Esophagus (tissue), 2 donors: ENCODE results near the gene CBLN4. TPM values are rescaled to one million over a fixed set of nuclear protein-coding genes. Genes with fewer than 3 reads are reported as not detected.

Source experiments
- H3K27ac ChIP-seq, 2 donors: one replicate each; pipeline ENCODE4 v1.5.1; 2013; ENCODE audit warnings: low read depth in 2 of 2, mild to moderate bottlenecking in 2 of 2, inconsistent platforms in 1 of 2, low read length in 1 of 2, moderate library complexity in 1 of 2
- H3K27me3 ChIP-seq, 2 donors: one replicate each; pipeline ENCODE4 v1.6.1; 2013; ENCODE audit warnings: low read length in 2 of 2, control low read depth in 1 of 2, mild to moderate bottlenecking in 1 of 2; ENCODE audit not compliant: insufficient read depth in 2 of 2, control insufficient read depth in 1 of 2
- H3K36me3 ChIP-seq, 2 donors: one replicate each; pipeline ENCODE4 v1.6.1; 2013; ENCODE audit warnings: low read length in 1 of 2; ENCODE audit not compliant: control insufficient read depth in 2 of 2, insufficient read depth in 2 of 2
- H3K4me1 ChIP-seq, 2 donors: one replicate each; pipeline ENCODE4 v1.6.1; 2013; ENCODE audit warnings: low read length in 1 of 2; ENCODE audit not compliant: control insufficient read depth in 2 of 2, insufficient read depth in 2 of 2
- H3K4me3 ChIP-seq, 2 donors: one replicate each; pipeline ENCODE4 v1.5.1; 2013; ENCODE audit warnings: low read length in 2 of 2, mild to moderate bottlenecking in 2 of 2, low read depth in 1 of 2, moderate library complexity in 1 of 2
- H3K9me3 ChIP-seq, 2 donors: one replicate each; pipeline ENCODE4 v1.6.1; 2013; ENCODE audit warnings: mild to moderate bottlenecking in 2 of 2, low read depth in 1 of 2, low read length in 1 of 2, moderate library complexity in 1 of 2; ENCODE audit not compliant: control insufficient read depth in 2 of 2, insufficient read depth in 1 of 2
- WGBS, 2 donors: extraction: QIAGEN DNeasy Blood & Tissue Kit; methylation state at CpG; one replicate each; pipeline ENCODE4 v1.1.7; 2013; 5-methylcytosine and 5-hydroxymethylcytosine counted together
- polyA plus RNA-seq, 2 donors: library from polyadenylated mRNA; stranded (reverse); fragments of 200-250 nt; gene quantifications; one replicate each; pipeline ENCODE4 v1.2.3, GENCODE V29; 2013
- donor health status: healthy with polysubstance abuse.
- donor health status: Bipolar disorder and iron deficiency.

Gene CBLN4
- polyA plus RNA-seq, 2 donors: 0.01 TPM; not detected in 1

DNA sequence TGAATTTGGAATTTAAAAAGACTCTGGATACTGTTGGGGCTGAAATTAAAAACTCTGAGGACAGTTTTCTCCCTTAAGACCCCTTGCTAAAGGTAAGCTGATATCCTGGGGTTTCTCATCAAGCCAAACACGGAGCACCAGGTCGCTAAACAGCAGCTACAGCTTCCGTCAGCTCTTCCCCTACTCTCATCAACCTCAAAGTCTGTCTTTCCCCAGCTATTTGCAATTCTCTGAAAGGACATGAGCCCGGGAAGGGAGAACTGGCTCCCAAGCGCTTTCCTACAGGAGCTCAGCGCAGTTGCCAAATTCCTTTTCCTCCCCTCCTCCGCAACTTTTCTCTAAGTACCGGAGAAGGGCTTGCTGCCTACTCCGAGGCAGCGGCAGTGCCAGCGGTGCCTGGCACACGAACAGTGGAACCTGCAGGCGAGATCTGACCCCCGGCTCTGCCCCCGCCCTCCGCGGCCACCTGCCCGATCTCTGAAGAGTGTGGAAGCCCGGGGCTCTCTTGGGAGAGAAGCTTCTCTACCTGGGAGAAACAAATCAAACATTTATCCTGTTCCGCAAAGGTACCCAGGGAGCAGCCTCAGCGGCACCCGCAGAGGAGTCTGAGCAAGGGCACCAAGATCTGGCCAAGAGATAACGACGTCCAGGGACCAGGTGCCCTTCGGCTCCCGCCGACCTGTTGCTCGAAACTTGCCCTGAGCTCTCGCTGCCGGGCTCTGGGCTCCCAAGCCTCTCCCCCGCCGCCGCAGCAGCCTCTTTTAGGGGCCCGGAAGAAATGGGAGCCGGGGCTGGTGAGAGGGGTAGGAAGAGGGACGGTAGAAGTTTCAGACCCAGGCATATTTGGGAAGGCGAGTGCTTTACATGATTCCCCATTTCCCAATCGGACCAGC, 2.2 kb downstream of the CBLN4 start:
- 5 to 7% methylated on average over 38 of the region's 38 CpGs for WGBS, 2 donors
- peaks cover 0 to 5% of the 10 kb centered on the region in 2 donors for H3K9me3 ChIP-seq
- peaks cover 9 to 20% of the 10 kb centered on the region in 2 donors for H3K27me3 ChIP-seq
- no peak overlapping the region for H3K27ac ChIP-seq
- H3K4me3 ChIP-seq: no peak overlapping the region
- peaks cover 2 to 5% of the 10 kb centered on the region in 2 donors for H3K4me1 ChIP-seq
- no peaks in the 10 kb centered on the region for H3K36me3 ChIP-seq

DNA sequence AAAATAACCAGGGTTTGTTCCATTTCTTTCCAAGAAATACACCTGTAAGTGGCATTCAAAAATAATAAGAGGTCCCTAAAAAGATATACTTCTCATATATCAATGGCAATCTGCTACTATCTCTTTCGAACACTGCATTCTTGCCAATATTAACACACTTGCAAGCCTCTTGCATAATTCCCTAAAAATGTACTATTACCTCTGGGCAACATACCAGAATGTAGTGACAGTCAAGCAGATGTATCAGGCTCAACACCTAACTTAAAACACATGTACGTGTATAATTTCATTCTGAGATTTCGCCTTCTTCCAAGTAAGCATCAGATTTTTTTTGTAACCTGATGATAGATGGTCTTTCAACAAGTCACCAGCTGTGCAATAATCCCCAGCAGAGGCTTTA, 3.4 kb downstream of the CBLN4 start:
- Histone ChIP-seq H3K4me1 (peaks cover 2 to 5% of the 10 kb centered on the region in 2 donors), H3K27ac (no peak overlapping the region), H3K9me3 (peaks cover 0 to 5% of the 10 kb centered on the region in 2 donors), H3K27me3 (peaks cover 9 to 20% of the 10 kb centered on the region in 2 donors), H3K36me3 (no peaks in the 10 kb centered on the region), H3K4me3 (no peak overlapping the region)
- WGBS, 2 donors: 45 to 59% methylated on average over 3 of the region's 3 CpGs

DNA sequence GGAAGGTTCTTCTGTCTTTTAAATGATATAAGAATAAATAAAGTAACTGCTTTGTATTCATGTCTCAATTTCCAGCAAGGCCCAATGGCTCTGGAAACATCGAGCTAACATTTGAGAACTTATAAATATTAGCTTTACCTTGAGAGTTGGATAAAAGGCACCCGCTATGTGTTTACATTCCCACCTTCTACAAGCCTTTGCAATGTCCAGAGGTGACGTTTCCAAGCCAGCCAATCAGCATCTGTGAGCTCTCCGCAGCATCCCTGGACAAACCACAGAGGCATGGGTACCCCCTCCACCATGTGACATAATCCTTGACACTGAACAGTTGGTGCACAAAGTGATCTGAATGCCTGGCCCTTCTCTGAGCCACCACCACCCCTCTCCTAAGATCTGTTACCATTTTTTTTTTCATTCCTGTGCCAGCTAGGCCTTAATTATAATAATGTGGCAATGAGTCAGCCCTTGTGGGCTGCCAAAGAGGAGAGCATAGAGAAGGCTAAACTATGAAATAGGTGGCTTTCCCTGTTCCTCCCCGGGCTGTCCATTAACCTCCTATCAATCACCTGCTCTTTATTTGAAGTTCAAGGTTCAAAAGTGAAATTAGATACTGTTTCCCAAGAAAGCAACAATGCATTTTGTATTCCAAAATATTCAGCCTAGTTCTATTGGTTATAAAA, 4.1 kb downstream of the CBLN4 start:
- Histone ChIP-seq H3K9me3 (peaks cover 0 to 5% of the 10 kb centered on the region in 2 donors), H3K4me3 (no peak overlapping the region), H3K36me3 (no peaks in the 10 kb centered on the region), H3K4me1 (peaks cover 2 to 5% of the 10 kb centered on the region in 2 donors), H3K27ac (no peak overlapping the region), H3K27me3 (peaks cover 9 to 18% of the 10 kb centered on the region in 2 donors)
- WGBS, 2 donors: 44 to 49% methylated on average over 5 of the region's 5 CpGs

DNA sequence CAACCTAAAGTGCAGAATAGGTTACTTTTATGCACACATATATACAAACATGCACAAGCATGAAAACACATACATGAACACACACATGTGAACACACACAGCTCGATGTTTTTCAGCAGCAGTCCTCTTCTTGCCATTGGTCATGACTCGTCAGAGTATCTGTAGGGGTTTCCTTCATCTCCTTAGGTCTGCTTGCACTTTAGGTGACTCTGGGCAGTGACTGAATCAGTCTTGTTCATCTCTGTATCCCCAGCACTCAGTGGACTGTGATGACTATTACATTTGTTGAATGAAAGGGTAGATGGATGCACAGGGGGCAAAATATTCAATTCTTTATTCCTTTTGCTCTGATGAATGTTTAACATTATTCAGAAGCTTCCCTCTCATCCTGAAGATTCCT, 26.8 kb downstream of the CBLN4 start:
- H3K36me3 ChIP-seq: no peaks in the 10 kb centered on the region
- no peak overlapping the region for H3K4me3 ChIP-seq
- H3K9me3 ChIP-seq: peaks cover 0 to 2% of the 10 kb centered on the region in 2 donors
- WGBS, 2 donors: 49 to 59% methylated on average over 2 of the region's 2 CpGs
- H3K27me3 ChIP-seq: no peaks in the 10 kb centered on the region
- no peak overlapping the region for H3K27ac ChIP-seq
- H3K4me1 ChIP-seq: no peaks in the 10 kb centered on the region

DNA sequence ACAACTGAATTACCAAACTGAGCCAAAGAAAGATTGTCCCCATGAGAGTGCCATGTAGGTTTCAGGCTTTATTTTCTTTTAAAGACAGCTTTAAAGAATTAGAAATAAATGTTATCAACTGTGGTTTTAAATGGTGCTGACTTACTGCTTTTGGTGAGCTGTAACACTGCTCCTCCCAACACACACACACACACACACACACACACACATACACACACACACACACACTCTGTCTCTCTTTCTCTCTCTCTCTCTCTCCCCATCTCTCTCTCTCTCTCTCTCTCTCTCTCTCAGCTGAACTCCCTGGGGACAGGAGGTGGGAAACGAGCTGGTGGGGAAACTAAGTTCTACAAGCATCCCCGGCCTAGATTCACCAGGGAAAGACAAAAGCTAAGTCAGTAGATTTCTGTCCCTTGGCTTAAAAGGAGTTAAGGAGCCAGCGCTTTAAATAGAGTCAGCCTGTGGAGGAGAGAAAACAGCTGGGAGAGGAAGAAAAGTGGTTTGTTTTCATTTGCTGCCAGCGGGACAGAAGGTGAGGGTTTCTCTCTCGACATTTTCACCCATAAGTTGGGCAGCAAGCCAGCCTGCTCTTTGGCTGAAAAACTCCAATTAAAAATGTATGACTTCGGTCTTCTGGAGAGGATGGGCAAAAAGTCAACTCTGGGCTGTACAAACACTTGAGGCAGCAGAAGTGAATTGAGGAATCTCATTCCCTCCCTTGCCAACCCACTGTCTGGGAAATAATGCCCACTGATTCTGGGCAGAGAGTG, 27.4 kb downstream of the CBLN4 start:
- 17 to 39% methylated on average over 6 of the region's 6 CpGs for WGBS, 2 donors
- Histone ChIP-seq H3K4me1 (no peaks in the 10 kb centered on the region), H3K36me3 (no peaks in the 10 kb centered on the region), H3K27me3 (no peaks in the 10 kb centered on the region), H3K27ac (no peak overlapping the region), H3K9me3 (peaks cover 0 to 2% of the 10 kb centered on the region in 2 donors), H3K4me3 (no peak overlapping the region)

DNA sequence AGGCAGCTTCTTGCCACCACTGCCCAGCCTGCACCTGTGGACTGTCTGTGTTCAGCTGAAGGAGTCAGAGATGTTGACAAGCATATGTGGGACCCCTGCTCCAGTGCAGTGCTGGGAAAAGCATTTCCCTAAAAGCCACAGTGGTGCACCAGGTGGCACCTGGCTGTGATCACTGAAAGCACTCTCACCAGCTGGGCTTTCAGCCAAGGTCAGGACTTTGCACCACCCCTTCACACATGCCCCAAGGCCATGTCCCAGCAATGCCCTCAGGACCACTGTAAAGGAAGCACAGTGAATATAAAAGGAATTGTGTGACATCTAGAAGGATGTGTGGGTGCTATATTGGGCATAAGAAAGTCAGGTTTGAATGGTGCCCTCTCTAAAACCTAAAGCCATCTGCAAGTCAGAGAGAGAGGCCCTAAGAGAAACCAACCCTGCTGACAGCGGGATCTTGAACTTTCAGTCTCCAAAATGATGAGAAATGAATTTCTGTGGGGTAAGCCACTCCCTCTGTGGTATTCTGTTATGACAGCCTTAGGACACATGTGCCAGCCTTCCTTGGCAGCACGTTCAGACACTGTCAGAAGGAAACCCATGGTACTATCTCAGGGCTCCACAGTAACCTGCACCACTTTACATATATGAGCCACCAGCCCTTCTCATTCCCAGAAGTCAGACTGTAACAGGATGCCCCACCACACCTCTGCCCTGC, 30.7 kb downstream of the CBLN4 start:
- 46 to 74% methylated on average over 2 of the region's 2 CpGs for WGBS, 2 donors
- H3K27me3 ChIP-seq: no peaks in the 10 kb centered on the region
- H3K4me1 ChIP-seq: no peaks in the 10 kb centered on the region

DNA sequence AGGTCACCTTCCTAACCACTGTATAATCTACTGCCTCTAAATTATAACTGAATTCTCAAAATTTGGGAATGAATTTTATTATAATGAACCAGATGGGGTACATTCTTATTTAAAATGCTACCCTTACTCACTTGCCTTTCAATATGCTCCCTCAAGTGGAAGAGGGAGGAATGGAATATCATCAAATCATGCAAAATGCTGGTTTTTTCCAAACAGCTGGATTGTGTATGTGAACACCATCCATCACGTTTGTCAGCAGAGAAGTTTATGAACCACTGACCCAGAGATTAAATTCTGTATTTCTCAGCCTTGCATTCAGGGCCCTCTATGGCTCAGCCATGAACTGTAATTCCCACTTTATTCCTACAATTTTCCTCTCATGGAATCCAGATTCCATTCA, 40.5 kb downstream of the CBLN4 start:
- Histone ChIP-seq H3K36me3 (no peaks in the 10 kb centered on the region), H3K27me3 (no peaks in the 10 kb centered on the region), H3K27ac (no peak overlapping the region), H3K4me3 (no peak overlapping the region), H3K9me3 (no peaks in the 10 kb centered on the region), H3K4me1 (no peaks in the 10 kb centered on the region)
- 47 to 63% methylated on average over 1 of the region's 1 CpG for WGBS, 2 donors

More for the DNA sequence above, 30.7 kb downstream of the CBLN4 start:
- Histone ChIP-seq H3K27ac (no peak overlapping the region), H3K36me3 (no peaks in the 10 kb centered on the region), H3K4me3 (no peak overlapping the region), H3K9me3 (peaks cover 0 to 2% of the 10 kb centered on the region in 2 donors)

DNA sequence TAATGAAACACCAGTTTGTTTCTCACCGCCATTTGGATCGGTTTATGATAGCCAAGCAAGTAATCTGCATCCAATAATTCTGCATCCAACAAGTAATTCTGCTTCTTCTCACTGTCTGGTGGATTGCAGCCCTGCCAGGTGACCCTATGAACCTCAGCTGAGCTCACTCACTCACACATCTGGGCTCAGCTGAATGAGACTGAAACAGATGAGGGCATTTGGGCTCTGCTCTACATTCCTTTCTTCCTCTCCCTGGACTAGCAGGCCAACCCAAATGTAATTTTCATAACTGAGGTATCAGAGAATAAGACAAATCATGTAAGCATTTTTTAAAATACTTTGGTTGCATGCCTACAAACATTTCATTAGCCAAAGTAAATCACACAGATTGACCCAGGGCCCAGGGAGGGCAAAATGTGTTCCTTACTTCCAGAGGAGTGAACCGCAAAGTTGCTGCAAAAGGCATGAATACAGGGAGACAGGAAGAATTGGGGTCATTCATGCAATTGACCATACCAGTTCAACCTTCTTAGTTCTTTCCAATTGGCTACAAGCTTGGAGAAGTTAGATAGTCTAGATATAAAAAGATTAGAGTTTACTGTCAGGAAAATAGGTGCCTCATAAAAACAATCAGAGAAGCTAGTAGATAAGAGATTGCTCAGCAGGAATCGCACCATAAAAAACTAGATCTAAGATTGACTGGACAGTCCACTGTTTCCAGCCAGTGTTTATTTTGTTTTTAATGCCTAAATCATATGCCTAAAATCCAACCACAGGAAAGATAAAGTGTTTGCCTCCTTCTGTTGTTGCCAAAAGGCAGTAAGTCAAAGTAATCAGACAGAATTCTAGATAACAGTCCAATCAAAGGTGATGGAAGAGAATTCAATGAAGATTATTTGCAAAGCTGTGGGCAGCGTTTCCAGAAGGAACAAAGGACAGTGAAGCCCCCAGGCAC, 43.7 kb downstream of the CBLN4 start:
- Histone ChIP-seq H3K27me3 (no peaks in the 10 kb centered on the region), H3K4me3 (no peak overlapping the region), H3K4me1 (no peaks in the 10 kb centered on the region), H3K9me3 (no peaks in the 10 kb centered on the region), H3K36me3 (no peaks in the 10 kb centered on the region), H3K27ac (no peak overlapping the region)
- 57 to 66% methylated on average over 5 of the region's 5 CpGs for WGBS, 2 donors
